ENCODE data around the gene BARX1.

The BARX1 gene

DNA sequence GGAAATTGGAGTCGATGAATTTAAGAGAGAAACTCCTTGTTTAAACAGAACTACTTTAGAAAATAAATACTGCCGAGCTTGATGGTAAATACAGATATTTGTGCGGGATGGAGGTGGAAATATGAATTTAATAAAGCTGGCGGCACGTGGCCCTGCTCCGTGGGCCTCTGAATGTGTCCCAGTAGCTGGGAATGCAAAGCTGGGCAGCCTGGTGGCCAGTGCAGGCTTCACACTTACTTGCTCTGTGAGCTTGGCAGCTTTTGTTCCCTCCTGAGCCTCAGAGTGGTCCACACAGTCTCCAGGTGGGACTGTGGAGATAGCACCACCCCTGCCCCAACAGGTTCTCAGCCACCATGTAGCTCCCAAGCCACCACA lies 45.9 kb downstream of the BARX1 start:
- H3K4me3 Mint-ChIP-seq, result no peak overlapping the region
- CTCF ChIA-PET, result interaction anchor here (0.8 to 1.2 kb wide), 5 partner anchors 10 to 85 kb away, joined by 3 read pairs; no protein-coding TSS in a partner anchor

DNA sequence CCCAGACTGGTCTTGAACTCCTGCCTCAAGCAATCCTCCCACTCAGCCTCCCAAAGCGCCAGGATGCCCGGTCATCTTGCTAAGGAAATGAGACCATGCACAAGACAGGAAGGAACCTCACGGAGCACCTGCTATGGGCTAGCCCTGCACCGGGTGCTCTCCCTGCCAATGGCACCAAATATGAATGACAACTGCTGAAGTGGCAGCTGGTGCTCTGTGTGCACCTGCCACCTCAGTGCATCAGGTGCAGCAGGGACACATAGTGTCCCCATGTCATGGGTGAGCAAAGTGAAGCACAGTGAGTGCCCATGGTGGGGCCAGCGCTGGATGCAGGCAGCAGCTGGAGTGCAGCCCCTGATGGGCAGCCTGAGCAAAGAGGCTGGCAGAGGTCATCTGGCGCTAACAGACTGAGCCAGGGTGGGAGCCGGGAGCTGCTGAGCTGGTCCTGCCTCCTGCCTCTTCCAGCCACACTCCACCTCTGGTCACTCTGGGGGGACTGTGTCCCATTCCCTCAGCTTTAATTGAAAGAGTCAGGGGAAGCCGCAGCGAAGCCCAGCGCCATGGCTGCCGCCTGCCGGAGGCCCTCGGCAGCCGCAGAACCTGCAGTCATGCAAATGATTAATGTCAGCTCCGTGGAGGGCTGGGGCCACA lies 46.4 kb downstream of the BARX1 start:
- CTCF ChIA-PET, result interaction anchor here (0.8 to 1.2 kb wide), 5 partner anchors 10 to 84 kb away, joined by 3 read pairs; no protein-coding TSS in a partner anchor
- no peaks in the 10 kb centered on the region for H3K36me3 Mint-ChIP-seq
- peaks cover 18% of the 10 kb centered on the region for H3K4me1 Mint-ChIP-seq
- H3K9me3 Mint-ChIP-seq, result no peaks in the 10 kb centered on the region
- H3K4me3 Mint-ChIP-seq, result no peak overlapping the region
- peak overlapping the region; percentile 37 for H3K27ac Mint-ChIP-seq
- peaks cover 45% of the 10 kb centered on the region for H3K27me3 Mint-ChIP-seq
- DNase-seq, result peak; percentile 42

More for the DNA sequence above, 45.9 kb downstream of the BARX1 start:
- H3K4me1 Mint-ChIP-seq, result peaks cover 18% of the 10 kb centered on the region
- peak overlapping the region; percentile 37 for H3K27ac Mint-ChIP-seq
- no peaks in the 10 kb centered on the region for H3K36me3 Mint-ChIP-seq
- H3K27me3 Mint-ChIP-seq, result peaks cover 46% of the 10 kb centered on the region
- no peak for DNase-seq
- no peaks in the 10 kb centered on the region for H3K9me3 Mint-ChIP-seq

DNA sequence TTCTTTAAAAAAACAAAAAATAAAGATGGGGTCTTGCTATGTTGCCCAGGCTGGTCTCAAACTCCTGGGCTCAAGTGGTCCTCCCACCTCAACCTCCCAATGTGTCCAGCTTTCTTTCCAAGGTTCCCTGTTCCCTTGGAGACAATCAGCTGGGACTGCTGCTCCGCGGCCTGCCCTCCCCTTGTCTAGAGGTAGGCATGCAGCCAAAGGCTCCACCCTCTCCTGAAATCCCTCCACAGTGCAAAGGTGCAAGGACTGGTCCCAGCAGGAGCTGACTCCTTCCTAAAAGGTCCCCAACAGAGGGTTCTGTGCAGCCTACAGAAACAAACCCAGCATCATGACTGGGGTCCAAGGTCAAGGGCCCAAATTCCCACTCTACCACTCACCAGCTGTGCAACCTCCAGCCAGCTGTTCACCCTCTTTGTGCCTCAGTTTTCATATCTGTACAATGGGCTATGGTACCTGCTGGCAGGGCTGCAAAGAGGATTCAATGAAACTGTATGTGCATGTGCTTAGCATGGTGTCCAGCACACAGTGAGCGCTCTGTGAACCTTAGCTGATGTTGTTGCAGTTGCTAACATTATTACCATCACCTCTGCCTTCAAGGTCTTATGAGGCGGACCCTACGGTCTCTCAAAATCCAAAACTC lies 47.5 kb downstream of the BARX1 start:
- Mint-ChIP-seq H3K27me3 (peaks cover 47% of the 10 kb centered on the region), H3K27ac (no peak overlapping the region), H3K9me3 (no peaks in the 10 kb centered on the region), H3K36me3 (no peaks in the 10 kb centered on the region), H3K4me3 (no peak overlapping the region), H3K4me1 (peaks cover 15% of the 10 kb centered on the region)
- DNase-seq, result peak; percentile 5
- CTCF ChIA-PET, result no interaction called here

DNA sequence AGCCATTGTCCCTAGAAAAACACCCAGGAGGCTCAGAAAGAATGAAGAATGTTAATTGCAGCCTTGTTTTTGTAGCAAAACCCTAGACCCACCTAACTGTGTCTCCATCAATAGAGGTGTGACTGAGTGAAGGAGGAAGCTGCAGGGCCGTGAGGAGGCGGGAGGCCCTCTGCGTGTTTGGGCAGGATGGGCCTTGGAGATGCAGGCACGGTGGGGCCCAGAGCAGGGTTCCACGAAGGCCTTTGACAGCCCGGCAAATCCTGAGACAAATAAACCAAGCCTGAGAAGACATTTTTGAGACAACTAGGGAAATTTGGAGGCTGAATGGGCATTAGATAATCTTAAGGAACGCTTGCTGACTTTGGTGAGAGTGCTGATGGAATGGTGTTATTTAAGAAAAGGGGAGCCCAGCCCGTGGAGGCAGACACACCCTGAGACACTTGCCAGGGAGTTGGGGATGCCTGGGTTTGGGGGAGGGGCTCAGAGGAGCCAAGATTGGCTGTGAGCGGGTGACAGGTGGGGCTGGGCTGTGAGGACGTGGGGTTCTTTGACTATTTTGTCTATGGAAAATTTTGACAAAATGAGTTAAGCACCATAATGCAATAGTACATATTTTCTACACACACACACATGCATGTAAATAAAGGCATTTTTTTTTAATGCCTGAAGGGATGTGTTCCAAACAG lies 48.8 kb downstream of the BARX1 start:
- DNase-seq, result no peak
- H3K4me1 Mint-ChIP-seq, result peaks cover 14% of the 10 kb centered on the region
- H3K27me3 Mint-ChIP-seq, result peaks cover 53% of the 10 kb centered on the region
- H3K4me3 Mint-ChIP-seq, result no peak overlapping the region
- CTCF ChIA-PET, result no interaction called here
- H3K9me3 Mint-ChIP-seq, result no peaks in the 10 kb centered on the region
- H3K27ac Mint-ChIP-seq, result no peak overlapping the region
- H3K36me3 Mint-ChIP-seq, result no peaks in the 10 kb centered on the region

DNA sequence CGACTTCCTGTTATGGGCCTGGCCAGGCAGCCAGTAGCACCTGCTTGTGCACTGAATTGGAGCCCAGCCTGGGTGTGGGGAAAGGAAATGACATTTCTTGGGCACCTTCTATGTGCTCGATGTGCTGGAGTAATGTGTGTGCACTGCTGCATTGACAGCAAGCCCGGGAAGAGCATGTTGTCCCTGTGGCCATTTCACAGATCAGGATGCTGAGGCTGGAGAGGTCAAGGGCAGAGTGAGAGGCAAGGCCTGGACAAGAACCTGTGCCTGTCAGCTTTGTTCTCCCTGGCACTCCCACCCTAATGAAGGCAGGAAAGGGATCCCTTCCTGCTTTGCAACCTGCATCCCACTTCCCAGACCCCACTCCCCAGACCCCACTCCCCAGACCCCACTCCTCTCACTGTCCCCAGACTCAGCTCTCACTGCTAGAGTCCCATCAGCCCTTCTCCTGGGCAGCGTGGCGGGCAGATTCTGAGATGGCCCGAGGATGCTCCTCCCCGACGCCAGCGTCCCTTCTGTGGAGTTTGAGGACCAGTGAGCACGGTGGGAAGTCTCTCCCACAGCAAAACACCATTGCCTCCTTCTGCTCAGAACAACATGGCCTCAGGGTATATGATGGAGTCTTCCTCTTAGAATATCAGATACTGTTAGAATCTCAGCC lies 49.6 kb downstream of the BARX1 start:
- Mint-ChIP-seq H3K4me1 (peaks cover 14% of the 10 kb centered on the region), H3K27me3 (peaks cover 57% of the 10 kb centered on the region), H3K9me3 (no peaks in the 10 kb centered on the region), H3K27ac (peak overlapping the region; percentile 42), H3K4me3 (no peak overlapping the region), H3K36me3 (no peaks in the 10 kb centered on the region)
- no peak for DNase-seq
- CTCF ChIA-PET, result no interaction called here

DNA sequence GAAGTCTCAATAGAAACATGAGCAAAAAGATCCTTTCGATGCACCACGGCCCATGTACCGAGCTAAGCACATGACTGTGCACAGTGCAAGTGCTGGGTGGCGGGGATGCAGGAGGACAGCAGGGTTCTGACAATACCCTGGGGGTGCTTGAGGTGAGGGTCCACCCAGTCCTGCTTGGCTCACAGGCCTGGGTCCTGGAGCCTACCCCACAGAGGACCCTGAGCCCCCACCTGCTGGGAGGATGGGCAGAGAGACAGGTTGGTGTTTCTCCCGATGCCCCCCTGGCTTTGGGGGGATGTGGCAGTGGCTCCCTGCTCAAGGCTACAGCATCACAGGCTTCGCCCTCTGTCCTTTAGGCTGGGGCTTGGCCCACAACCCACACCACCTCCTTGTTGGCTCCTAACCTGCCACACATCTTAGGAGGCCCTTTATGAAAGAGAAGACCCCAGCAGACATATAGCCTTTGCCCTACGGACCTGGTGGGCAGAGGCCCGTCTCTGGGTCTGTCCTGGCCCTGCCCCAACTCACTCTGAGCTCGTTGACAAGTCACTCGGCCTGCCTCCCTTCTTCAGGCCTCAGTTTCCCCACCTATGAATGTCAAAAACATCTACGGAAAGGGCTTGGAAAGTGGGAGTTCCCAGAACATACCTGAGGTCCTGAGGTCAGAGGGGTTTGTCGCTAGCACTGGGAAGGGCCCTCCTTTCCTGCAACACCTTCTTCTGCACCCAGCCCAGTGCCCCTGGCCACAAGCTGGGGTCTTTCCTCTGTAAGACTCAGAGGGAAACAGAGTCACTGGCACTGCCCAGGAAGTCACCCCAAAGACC lies 50.3 kb downstream of the BARX1 start:
- H3K4me1 Mint-ChIP-seq, result peaks cover 17% of the 10 kb centered on the region

DNA sequence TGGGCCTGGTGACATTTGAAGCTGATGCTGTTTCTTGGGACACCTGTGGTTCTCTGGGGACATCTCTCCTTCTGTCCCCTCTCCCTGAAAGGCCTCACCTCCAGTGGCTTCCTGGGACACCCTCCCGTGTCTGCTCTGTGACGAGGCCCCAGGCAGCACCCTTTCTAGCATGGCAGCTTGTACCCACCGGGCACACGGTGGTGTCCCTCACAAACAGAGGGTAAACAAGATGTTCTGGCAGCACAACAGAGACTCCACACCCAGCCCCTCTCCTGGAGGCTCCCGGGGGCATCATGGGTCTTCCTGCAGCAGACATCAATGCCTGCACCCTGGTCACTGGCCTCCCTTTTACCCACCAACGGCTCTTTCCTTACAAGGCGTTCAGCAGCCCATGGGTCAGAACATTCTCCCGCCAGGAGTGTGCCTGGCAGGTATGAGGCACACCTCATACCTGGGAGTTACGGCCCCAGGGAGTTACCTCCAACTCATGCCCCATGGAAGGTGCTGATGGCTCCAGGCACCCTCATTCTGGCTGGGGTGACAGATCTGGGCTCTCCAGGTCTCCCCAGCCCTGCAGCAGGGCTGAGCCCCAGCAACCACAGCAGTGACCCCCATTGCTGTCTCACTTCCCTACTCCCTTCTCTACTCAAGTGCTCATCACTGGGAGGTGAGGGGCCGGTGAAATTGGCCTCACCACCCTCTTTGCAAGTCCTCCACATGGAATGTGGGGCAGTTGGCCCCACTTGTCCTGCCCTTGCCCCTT lies 51.1 kb downstream of the BARX1 start:
- Mint-ChIP-seq H3K4me1 (peaks cover 21% of the 10 kb centered on the region), H3K9me3 (no peaks in the 10 kb centered on the region), H3K27me3 (peaks cover 48% of the 10 kb centered on the region), H3K4me3 (no peak overlapping the region), H3K36me3 (no peaks in the 10 kb centered on the region), H3K27ac (no peak overlapping the region)
- CTCF ChIA-PET, result no interaction called here
- DNase-seq, result no peak

More for the DNA sequence above, 50.3 kb downstream of the BARX1 start:
- H3K27me3 Mint-ChIP-seq, result peaks cover 53% of the 10 kb centered on the region
- H3K9me3 Mint-ChIP-seq, result no peaks in the 10 kb centered on the region
- DNase-seq, result no peak
- no peak overlapping the region for H3K4me3 Mint-ChIP-seq
- H3K36me3 Mint-ChIP-seq, result no peaks in the 10 kb centered on the region
- H3K27ac Mint-ChIP-seq, result no peak overlapping the region
- CTCF ChIA-PET, result no interaction called here

DNA sequence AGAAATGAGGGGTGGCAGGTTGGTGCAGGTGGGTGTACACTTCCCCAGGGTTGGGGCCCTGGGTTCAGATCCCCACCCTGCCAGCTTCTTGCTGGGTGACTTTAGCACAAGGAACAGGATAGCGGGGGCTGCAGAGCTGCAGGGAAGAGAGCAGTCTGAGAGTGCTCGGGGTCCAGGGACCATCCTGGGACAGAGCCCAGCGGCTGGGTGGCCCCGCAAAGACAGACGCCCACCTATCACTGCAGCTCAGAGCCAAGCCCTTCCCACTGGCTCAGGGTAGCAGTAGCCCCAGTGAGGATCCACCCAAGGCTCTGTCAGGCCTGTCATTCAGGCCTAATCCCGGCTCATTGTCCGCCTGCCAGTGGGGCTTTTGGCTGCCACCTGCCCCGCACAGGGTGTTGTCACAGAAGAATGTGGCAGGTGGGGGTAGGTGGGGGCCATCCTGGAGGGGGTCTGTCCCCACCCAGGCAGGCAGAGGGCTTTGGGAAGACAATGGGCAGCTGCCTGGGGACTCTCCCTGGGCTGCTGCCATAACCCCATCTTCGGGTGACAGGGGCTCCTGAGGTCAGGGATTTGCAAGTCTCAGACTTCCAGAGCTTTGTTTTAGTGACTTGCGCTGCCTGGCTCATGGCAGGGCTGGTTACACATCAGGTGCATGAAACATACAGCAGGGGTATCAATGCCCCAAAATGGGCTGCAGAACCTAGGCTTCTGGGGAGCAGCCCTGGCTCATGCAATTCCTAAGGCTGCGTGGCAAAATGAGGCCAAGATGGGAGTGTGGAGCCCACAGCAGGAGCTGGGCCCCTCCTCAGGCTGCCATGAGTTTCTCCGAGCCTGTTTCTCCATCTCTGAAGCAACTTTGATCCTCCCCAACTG lies 52.1 kb downstream of the BARX1 start:
- Mint-ChIP-seq H3K27ac (no peak overlapping the region), H3K9me3 (no peaks in the 10 kb centered on the region), H3K4me3 (no peak overlapping the region), H3K27me3 (peaks cover 38% of the 10 kb centered on the region), H3K4me1 (peaks cover 27% of the 10 kb centered on the region), H3K36me3 (no peaks in the 10 kb centered on the region)
- CTCF ChIA-PET, result no interaction called here
- DNase-seq, result no peak

DNA sequence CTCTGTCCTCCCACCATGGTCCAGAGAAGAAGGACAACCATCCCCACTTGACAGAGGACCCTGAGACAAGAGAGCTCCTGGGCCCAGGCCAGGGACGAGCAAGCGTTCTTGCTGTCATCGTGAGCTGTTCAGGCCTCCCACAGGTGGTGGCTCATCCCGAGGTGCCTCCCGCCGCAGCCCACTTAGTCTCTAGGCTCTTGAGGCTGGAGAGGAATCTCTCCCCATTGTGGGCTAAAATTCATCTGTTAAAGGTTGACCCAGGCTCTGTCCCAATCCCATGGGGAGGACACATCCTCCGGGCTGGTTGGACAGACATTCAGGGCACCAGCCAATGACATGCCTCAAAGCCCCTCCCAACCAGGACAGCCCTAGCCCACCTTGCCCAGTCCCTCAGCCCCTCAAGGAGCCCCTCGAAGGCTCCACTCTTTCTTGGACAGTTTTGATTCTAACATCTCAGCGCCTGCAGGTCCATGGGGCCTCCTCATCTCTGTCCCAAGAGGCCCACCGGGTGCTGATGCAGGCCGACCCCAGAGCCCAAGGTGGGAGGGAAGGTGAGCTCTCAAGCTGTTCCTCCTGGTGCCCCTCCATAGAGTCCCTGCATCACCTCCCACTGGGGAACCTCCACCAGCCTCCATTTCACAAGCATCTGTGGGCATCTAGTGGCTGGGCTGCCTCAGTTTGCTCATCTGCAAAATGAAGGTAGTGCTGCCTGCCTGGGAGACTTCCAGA lies 52.9 kb downstream of the BARX1 start:
- Mint-ChIP-seq H3K4me1 (peaks cover 35% of the 10 kb centered on the region), H3K4me3 (no peak overlapping the region), H3K9me3 (no peaks in the 10 kb centered on the region), H3K36me3 (peaks cover 3% of the 10 kb centered on the region), H3K27ac (no peak overlapping the region), H3K27me3 (peaks cover 31% of the 10 kb centered on the region)
- DNase-seq, result no peak
- CTCF ChIA-PET, result no interaction called here
